ENCODE data around the gene SOX4. TPM values are rescaled to one million over a fixed set of nuclear protein-coding genes. Genes with fewer than 3 reads are reported as not detected.

Gene SOX4
- total RNA-seq, 1 experiment from 2014 or later, result 120 TPM

DNA sequence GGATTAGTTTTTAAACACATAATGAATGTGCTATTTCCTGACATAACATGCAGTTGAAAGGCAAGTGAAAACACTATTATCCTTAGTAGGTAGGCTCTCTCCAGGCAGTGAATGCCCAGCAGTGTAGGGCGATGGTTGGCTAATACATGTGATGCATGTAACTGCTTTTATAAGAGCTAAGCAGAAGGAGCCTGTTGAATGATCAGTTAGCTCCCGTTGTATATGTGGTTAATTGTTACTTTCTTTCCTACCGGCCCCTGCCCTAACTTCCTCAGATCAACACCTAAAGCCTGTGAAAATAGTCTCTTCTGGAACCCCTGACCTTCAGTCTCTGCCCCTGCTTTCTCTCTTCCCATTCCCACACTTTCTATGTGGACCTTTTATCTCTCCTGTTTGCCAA, 10.5 kb downstream of the SOX4 start:
- Mint-ChIP-seq H3K27me3 (ENCODE audit: unreplicated experiment) (no peaks in the 10 kb centered on the region), H3K9me3 (ENCODE audit: low read depth, unreplicated experiment) (no peaks in the 10 kb centered on the region), H3K4me3 (ENCODE audit: low read depth, unreplicated experiment) (no peak overlapping the region), H3K4me1 (ENCODE audit: low read depth, unreplicated experiment) (peaks cover 3% of the 10 kb centered on the region), H3K36me3 (ENCODE audit: insufficient read depth, unreplicated experiment) (peaks cover 17% of the 10 kb centered on the region), H3K27ac (ENCODE audit: unreplicated experiment) (no peak overlapping the region)
- TF ChIP-seq, protein P1, sequence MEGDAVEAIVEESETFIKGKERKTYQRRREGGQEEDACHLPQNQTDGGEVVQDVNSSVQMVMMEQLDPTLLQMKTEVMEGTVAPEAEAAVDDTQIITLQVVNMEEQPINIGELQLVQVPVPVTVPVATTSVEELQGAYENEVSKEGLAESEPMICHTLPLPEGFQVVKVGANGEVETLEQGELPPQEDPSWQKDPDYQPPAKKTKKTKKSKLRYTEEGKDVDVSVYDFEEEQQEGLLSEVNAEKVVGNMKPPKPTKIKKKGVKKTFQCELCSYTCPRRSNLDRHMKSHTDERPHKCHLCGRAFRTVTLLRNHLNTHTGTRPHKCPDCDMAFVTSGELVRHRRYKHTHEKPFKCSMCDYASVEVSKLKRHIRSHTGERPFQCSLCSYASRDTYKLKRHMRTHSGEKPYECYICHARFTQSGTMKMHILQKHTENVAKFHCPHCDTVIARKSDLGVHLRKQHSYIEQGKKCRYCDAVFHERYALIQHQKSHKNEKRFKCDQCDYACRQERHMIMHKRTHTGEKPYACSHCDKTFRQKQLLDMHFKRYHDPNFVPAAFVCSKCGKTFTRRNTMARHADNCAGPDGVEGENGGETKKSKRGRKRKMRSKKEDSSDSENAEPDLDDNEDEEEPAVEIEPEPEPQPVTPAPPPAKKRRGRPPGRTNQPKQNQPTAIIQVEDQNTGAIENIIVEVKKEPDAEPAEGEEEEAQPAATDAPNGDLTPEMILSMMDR (IDR thresholded peaks at IDR 0.05; ENCODE audit: unreplicated experiment), result no peak
- intact Hi-C loops (cut with micrococcal nuclease; ENCODE audit: unreplicated experiment), result no loop called here
- BruUV-seq (replicated peaks), result no TSS peak
- no peak for DNase-seq
- CTCF ChIA-PET, result no interaction called here

DNA sequence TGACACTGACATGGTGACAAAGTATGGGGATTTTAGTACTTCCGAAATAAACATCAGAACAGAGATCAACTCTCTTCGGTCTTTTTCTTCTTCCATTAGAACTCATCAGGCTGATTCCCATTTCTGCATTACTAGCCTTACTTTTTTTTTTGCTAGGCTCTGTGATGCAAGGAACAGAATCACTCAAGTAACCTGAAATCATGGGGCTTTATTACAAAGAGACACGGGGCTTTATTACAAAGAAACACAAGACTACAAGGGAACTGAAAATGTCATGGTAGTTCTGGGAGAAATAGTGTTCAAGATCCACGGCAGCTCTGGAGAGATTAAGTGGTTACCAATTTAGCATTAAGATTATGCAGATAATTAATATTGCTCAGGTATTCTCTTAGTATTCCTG, 11.6 kb downstream of the SOX4 start:
- Mint-ChIP-seq H3K4me3 (ENCODE audit: low read depth, unreplicated experiment) (no peak overlapping the region), H3K36me3 (ENCODE audit: insufficient read depth, unreplicated experiment) (peaks cover 15% of the 10 kb centered on the region), H3K4me1 (ENCODE audit: low read depth, unreplicated experiment) (no peaks in the 10 kb centered on the region), H3K27me3 (ENCODE audit: unreplicated experiment) (no peaks in the 10 kb centered on the region), H3K9me3 (ENCODE audit: low read depth, unreplicated experiment) (no peaks in the 10 kb centered on the region), H3K27ac (ENCODE audit: unreplicated experiment) (no peak overlapping the region)
- no peak for DNase-seq
- intact Hi-C loops (cut with micrococcal nuclease; ENCODE audit: unreplicated experiment), result no loop called here
- no TSS peak for BruUV-seq (replicated peaks)
- TF ChIP-seq, protein P1 (IDR thresholded peaks at IDR 0.05; ENCODE audit: unreplicated experiment), result no peak
- CTCF ChIA-PET, result interaction anchor here (0.7 kb wide), 1 partner anchor 1783 kb away, joined by 5 read pairs; no protein-coding TSS in a partner anchor

DNA sequence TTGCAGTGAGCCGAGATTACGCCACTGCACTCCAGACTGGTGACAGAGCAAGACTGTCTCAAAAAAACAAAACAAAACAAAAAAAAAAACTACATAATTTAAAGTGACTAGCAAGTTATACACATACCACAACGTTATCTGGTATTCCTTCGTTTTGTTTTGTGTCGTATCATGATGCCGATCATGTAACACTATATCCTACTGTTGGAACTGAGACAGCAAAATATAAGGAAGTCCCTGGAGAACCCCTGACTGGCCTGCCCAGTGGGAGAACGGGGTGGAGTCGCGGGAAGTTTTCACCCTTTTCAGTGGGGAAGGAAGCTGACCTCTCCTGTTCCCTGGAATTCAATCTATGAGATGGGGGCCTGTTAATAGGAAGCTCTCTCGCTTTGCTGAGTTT, 15.1 kb downstream of the SOX4 start:
- no peaks in the 10 kb centered on the region for H3K4me1 Mint-ChIP-seq (ENCODE audit: low read depth, unreplicated experiment)
- no peak for DNase-seq
- TF ChIP-seq, protein P1 (IDR thresholded peaks at IDR 0.05; ENCODE audit: unreplicated experiment), result no peak
- intact Hi-C loops (cut with micrococcal nuclease; ENCODE audit: unreplicated experiment), result no loop called here
- H3K36me3 Mint-ChIP-seq (ENCODE audit: insufficient read depth, unreplicated experiment), result no peaks in the 10 kb centered on the region
- H3K9me3 Mint-ChIP-seq (ENCODE audit: low read depth, unreplicated experiment), result no peaks in the 10 kb centered on the region
- CTCF ChIA-PET, result interaction anchor here (0.5 to 0.6 kb wide), 2 partner anchors 70 to 666 kb away, joined by 4 read pairs; no protein-coding TSS in a partner anchor
- H3K4me3 Mint-ChIP-seq (ENCODE audit: low read depth, unreplicated experiment), result no peak overlapping the region
- BruUV-seq (replicated peaks), result no TSS peak
- H3K27ac Mint-ChIP-seq (ENCODE audit: unreplicated experiment), result no peak overlapping the region
- H3K27me3 Mint-ChIP-seq (ENCODE audit: unreplicated experiment), result no peaks in the 10 kb centered on the region

DNA sequence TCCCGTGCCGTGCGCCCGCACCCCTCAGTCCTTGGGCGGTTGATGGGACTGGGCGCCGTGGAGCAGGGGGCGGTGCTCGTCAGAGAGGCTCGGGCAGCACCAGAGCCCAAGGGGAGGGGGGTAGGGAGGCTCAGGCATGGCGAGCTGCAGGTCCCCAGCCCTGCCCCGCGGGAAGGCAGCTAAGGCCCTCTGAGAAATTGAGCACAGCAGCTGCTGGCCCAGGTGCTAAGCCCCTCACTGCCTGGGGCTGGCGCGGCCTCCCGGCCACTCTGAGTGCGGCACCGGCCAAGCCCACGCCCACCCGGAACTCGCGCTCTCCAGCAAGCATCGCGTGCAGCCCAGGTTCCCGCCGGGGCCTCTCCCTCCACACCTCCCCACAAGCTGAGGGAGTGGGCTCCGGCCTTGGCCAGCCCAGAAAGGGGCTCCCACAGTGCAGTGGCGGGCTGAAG, 16.4 kb downstream of the SOX4 start:
- intact Hi-C loops (cut with micrococcal nuclease; ENCODE audit: unreplicated experiment), result no loop called here
- Mint-ChIP-seq H3K4me1 (ENCODE audit: low read depth, unreplicated experiment) (peaks cover 4% of the 10 kb centered on the region), H3K27me3 (ENCODE audit: unreplicated experiment) (no peaks in the 10 kb centered on the region), H3K4me3 (ENCODE audit: low read depth, unreplicated experiment) (no peak overlapping the region), H3K27ac (ENCODE audit: unreplicated experiment) (no peak overlapping the region), H3K36me3 (ENCODE audit: insufficient read depth, unreplicated experiment) (no peaks in the 10 kb centered on the region), H3K9me3 (ENCODE audit: low read depth, unreplicated experiment) (no peaks in the 10 kb centered on the region)
- no peak for DNase-seq
- CTCF ChIA-PET, result no interaction called here
- TF ChIP-seq, protein P1 (IDR thresholded peaks at IDR 0.05; ENCODE audit: unreplicated experiment), result no peak
- no TSS peak for BruUV-seq (replicated peaks)
